Left lobe of liver (tissue), 2 donors: ENCODE results near the gene SLC9A1. TPM values are rescaled to one million over a fixed set of nuclear protein-coding genes. Genes with fewer than 3 reads are reported as not detected.
"Not testable (repeated sequence)": the region's sequence is repeated elsewhere in the genome, so short reads cannot be mapped to it uniquely, and the experiment has no call there.

Source experiments
- ATAC-seq: fragments of 200-7000 bp; cut with Tn5 transposase; one replicate; pipeline ENCODE4 v1.9.1; 2020; ENCODE audit warnings: mild to moderate bottlenecking, moderate library complexity
- DNase-seq: peaks from one replicate; pipeline ENCODE4 v3.0.0-alpha.2; 2020; ENCODE audit warnings: low spot score
- total RNA-seq: library from RNA; stranded (reverse); gene quantifications from one replicate; pipeline ENCODE4 v1.2.1, GENCODE V29; 2021
- donor health status: DM: no; HTN: no; CAD: no; lungs with moderate emphysema.
- donor health status: DM: no; HTN: yes; CAD: no.

SLC9A1 gene
- total RNA-seq: 2.7 TPM

DNA sequence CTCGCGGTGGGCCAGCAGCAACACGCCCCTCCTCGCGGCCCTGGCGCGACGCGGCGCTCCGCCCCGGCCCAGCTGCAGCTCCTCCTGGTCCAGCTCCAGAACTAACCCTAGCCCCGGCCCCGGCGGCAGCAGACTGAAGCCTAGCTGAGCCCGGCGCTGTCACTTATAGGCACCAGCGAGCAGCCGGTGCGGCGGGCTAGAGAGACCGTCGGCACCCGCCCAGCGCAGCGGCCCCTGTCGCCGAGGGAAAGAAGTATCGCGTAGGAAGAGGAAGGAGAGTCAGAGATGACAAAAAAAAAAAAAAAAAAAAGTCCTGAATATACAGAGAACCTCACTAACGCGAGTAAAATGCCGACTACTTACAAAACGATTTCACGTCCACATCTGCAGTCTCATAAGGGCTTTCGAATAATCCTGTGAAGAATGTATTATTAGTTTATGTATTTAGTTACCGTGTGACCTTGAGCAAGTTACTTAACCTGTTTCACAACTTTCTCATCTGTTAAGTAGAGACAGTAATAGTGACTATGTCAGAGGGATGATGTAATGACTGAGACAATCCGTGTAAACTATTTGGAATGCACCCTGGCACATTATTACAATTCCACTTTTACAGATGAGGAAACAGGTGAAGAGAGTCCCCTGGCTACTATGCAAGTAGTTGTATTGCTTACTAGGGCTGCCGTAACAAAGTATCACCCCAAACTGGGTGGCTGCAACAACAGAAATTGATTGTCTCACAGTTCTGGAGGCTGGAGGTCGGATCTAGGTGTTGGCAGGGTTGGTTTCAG, at the start of gene SLC9A1:
Gene SLC9A1, minus strand, starts transcription at position 135 of the 791 bp plus-strand sequence. CDS start 791 bp downstream, outside the sequence.
- ATAC-seq (peak; percentile 98), DNase-seq (peak; percentile 95)

DNA sequence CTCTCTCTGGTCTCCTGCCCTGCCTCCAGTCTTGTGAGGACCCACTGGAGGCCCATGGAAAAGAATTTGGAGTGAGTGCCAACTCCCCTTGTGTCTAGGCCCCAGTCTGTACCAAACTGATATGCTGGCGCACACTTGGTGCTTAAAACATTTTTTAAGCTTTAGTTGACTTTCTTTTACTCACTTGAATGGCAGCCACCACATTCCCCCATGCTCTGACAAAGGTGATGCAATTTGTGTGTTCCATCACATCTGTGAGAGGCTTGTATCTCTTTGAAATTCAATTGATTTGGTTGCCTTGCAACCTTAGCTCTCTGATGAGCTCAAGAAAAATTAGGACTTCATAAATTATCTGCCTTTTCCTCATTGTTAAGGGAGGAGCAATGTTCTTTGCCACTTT, 49.0 kb upstream of the SLC9A1 start:
- DNase-seq (no peak), ATAC-seq (no peak)

DNA sequence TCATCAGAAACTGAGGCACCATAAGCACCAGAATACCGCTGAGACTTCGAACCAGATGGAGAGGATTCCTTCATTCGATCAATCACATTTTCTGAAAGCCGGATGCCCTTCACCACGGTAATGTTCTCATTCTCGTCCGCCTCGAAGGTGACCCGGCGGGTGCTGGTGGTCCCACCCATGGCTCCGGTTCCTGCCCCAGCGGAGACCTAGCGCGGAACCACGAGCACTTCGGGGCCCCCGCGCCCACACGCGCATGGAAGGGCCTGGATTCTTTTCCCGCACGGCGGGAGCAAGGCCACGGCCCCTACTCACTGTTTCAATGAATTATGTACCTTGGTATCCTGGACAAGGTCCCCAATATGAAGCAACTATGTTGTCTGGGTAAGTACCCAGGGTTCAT, 46.4 kb upstream of the SLC9A1 start:
- ATAC-seq: no peak
- DNase-seq: no peak

DNA sequence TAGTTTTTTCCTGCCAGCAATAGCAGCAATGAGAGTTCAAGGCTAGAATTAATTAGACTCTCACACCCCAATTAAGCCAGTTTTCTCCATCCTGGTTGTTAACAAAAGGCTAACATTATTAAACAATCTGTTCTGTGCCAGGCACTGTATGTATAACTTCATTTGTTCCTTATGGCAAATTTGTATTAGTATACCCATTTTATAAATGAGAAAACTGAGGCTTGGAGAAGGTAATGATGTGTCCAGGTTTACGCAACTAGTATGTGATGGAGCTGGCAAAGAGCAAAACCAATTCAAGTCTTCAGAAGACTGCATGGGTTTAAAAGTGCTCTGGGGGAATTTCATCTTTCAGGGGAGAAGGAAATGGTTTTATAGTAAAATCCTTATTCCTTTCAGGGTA, 38.3 kb upstream of the SLC9A1 start:
- DNase-seq (no peak), ATAC-seq (no peak)

DNA sequence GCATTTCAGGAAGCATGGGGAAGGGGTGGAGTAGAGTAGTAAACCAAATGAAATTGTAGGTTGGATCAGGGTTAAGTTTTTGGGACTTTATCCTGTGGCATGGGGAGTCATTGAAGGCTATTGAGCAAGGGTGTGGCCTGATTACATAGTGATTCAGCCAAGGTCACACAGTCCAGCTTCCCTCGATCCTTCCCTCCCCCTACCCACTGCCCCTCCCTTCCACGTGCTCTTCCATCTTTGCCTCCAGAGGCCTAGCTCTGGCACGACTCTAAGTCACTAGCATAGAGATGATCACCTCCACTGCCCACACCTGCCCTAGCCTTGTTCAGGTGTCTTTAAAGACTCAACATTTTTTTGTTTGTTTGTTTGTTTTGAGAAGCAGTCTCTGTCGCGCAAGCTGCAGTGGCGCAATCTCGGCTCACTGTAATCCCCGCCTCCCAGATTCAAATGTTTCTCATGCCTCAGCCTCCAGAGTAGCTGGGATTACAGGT, 37.2 kb upstream of the SLC9A1 start:
- DNase-seq: peak; percentile 61
- peak; percentile 95 for ATAC-seq

DNA sequence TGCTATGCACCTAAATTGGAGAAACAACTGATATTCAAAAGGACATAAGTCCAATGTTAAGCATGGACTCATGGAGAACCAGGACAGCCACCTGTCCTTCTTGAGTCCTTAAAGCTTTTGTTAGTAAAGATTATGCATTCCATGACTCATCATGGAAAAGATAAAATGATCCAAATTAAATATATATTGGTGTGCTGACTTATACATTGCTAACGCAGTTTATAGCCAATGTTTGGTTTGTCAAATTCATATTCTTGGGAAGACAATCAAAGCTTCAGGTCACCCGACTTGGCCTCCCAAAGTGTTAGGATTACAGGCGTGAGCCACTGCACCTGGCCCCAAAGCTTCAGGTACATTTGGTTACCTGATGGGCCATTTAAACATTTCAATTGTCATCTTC, 29.7 kb upstream of the SLC9A1 start:
- not testable (repeated sequence) for ATAC-seq, DNase-seq

DNA sequence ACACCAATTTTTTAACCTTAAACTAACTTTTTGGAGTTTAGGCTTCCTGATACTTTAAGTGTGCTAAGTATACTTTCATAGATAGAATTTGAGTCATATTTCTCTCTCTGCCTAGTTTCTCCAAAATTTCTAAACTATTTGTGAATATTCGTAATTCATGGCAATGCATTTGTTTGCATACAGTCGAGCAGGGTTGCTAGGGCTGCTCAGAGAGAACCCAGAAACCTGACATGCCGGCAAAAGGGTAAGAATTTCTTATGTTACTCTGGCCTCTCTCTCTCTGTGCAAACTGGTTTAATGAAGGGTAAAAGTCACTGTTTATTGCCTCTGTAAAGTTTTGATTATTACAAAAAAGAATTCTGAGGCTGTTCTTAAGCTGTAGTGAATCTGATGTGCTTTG, 25.1 kb upstream of the SLC9A1 start:
- no peak for ATAC-seq
- DNase-seq: no peak

DNA sequence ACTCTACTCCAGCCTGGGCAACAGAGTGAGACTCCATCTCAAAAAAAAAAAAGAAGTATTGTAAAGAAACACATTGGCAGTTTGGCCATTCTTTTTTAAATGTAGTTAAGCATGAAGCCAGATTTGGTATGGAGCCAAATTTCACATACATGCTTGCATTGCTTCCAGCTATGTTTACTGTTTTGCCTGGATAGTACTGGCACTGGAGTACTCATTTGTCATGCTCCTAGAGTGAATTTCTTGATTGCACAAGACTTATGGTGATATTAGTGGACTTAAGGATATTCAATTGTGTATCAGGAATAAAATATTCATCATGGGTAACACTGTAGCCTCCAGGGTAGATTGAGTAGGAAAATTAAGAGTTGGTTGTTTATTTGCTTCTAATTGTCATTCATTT, 24.5 kb upstream of the SLC9A1 start:
- ATAC-seq (no peak), DNase-seq (no peak)

DNA sequence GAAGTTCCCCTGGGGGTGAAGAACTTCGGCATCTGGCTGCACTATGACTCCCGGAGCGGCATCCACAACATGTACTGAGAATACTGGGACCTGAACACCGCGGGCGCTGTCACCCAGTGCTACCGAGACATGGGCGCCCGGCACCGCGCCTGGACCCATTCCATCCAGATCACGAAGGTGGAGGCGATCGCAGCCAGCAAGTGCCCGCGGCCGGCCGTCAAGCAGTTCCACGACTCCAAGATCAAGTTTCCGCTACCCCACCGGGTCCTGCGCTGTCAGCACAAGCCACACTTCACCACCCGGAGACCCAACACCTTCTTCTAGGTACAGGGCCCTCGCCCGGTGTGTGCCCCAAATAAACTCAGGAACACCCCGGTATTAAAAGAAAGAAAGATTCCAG, 22.0 kb upstream of the SLC9A1 start:
- DNase-seq: no peak
- ATAC-seq: no peak

DNA sequence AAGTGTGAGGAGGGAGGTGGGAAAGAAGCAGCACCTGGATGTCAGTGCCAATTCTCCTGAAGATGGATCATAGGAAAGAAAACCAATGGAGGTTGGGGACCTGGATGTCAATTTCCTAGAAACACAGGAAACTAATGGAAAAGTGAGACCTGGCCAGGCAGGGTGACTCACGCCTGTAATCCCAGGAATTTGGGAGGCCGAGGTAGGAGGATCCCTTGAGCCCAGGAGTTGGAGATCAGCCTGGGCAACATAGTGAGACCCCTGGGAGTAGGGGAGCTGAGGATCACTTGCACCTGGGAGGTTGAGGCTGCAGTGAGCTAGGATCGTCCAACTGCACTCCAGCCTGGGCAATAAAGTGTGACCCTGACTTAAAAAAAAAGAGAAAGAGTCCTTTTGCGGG, 21.4 kb upstream of the SLC9A1 start:
- no peak for ATAC-seq
- DNase-seq: no peak

DNA sequence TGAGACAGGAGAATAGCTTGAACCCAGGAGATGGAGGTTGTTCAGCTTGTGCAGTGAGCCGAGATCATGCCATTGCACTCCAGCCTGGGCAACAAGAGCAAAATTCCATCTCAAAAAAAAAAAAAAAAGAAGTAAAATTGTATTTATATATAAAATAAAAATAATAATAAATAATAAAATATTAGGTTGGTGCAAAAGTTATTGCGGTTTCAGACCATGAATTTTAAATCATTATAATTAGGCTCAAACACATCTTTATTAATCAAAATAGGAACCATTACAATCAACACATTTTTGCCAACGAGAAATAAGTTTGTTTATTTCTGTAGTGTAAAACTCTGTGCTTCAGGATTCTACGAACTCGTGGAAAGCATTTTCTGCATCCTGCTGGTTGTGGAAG, 18.1 kb upstream of the SLC9A1 start:
- not testable (repeated sequence) for DNase-seq, ATAC-seq

DNA sequence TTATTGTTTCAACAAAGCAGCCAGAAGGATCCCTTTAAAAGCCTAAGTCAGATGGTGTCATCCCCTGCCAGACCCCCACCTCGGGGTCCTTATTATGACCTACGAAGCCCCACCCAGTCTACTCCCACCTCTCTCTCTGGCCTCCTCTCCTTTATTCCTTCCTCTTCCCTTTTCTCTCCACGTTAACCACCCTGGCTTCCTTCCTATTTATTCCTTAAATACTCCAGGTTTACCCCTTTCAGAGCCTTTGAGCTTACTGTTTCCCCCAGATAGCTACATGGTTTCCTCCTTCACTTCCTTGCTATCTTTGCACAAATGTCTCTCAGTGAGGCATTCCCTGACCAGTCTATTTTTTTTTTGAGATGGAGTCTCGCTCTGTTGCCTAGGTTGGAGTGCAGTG, 12.0 kb upstream of the SLC9A1 start:
- ATAC-seq (no peak), DNase-seq (no peak)

DNA sequence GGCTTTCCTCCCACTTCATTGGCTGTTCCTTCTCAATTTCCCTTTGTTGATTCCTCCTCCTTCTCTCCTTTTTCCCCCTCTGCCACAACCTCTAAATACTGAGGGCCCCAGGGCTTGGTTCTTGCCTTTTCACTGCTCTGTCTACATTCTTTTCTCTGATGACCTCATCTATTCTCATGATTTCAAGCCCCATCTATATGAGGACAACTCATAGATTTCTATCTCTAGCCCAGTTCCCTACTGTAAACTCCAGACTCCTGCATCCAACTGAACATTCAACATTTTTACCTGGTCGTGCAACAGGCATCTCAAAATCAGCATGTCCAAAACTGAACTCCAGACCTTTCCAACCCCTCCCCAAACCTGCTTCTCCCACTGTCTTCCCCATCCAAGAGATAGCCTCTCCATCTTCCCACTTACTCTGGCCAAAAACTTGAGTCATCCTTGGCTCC, 11.5 kb upstream of the SLC9A1 start:
- ATAC-seq: no peak
- no peak for DNase-seq

DNA sequence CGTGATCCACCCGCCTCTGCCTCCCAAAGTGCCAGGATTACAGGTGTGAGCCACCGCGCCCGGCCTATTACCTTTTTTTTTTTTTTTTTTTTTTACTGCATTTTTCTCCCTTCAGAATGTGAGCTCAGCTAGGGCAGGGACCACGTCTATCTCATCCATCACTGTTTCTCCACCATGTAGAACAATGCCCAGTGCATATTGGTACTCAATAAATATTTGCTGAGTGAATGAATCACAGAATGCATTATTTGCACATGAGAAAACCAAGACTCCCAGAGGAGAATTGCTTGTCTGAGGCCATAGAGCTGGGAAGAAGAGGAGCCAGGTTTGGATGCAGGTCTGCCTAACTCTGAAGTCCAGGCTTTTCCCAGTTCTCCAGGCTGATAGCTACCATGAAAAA, 8.2 kb upstream of the SLC9A1 start:
- DNase-seq (no peak), ATAC-seq (no peak)

DNA sequence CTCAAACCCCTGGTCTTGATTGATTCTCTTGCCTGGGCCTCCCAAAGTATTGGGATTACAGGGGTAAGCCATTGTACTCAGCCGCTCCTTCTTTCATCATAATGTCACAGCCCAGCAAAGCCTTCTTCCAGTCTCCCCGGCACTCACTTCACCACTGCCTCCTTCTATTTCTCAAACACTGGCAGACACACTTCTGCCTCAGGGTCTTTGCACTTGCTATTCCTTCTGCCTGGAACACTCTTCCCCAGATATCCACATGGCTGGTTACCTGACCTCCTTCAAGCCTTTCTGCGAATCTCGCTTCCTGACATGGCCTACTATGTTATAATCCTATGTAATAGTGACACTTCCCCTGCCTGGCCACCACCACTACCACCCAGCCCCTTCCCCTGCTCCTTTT, 7.2 kb upstream of the SLC9A1 start:
- ATAC-seq (no peak), DNase-seq (no peak)

DNA sequence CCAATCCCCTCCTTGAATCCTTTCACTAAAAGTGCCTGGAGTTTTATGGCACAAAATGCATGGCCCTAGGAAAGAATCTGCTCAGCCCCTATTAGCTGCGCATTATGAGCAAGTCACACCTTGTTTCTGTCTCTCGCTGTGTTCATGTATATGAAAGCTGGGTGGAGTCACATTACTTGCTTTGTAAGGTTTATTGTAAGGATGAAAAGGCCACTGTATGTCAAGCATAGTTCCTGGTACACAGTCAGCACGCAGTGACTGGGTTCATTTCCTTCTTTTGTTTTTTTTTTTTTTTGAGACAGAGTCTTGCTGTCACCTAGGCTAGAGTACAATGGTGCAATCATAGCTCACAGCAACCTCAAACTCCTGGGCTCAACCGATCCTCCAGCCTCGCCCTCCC, 6.7 kb upstream of the SLC9A1 start:
- DNase-seq: no peak
- peak; percentile 23 for ATAC-seq

DNA sequence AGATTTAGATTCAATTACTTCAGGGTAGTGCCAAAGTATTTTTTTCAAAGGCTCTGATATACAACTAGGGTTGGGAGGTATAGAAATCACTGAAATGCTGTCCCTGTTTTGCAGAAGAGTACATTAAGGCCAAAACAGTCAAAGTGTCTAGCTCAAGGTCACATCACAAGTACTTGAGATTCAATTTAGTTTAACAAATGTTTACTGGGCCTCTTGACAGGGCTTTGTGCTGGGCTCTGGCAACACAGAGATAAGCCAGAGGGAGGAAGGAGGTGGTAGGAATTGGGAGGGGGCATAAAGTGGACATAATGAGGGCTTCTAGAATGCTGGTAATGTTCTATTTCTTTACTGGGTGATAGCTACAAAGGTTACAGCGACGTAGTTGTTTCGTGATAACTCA, 2.3 kb upstream of the SLC9A1 start:
- DNase-seq: no peak
- ATAC-seq: no peak

DNA sequence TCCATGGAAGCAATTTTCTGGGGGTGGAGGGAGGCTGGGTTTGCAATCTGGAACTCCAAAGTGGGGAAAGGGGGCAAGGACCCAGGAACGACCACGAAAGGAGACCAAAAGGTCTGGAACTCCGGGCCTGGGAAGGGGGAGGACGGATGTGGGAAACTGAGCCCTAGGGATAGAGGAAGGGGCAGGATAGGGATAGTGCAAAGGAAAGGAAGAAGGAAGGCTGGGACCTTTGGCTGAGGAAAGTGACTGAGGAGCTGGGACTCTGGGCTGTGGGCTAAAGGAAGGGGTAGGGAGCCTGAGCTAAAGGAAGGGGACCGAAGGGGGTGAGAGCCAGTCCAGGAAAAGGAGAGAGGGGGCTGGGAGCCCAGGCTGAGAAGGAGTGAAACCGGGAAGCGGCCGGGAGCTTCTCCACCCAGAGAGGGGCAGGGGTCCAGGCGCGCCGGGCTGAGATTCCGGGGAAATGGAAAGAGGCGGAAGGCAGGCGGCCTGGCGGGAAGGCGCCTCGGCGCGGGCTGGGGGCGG, 395 bp downstream of the SLC9A1 start:
- DNase-seq (no peak), ATAC-seq (no peak)

DNA sequence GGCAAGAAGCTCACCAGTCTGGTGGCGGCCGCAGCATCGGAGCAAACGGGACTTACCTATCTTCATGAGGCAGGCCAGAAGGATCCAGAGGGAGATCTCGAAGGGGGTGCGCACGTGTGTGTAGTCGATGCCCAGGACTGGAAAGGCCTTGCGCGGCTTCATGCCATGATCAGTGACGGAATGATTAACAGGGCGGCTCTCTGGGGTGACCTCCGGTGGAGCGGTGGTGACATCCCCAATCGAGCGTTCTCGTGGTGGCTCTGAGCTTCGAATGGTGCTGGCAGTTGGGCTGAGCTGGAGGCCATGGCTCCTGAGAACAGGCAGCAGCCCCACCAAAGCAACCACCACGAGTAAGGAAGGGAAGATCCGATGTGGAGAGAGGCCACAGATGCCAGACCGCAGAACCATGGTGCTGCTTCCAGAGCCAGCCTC, 982 bp downstream of the SLC9A1 start:
- no peak for ATAC-seq
- DNase-seq: no peak

DNA sequence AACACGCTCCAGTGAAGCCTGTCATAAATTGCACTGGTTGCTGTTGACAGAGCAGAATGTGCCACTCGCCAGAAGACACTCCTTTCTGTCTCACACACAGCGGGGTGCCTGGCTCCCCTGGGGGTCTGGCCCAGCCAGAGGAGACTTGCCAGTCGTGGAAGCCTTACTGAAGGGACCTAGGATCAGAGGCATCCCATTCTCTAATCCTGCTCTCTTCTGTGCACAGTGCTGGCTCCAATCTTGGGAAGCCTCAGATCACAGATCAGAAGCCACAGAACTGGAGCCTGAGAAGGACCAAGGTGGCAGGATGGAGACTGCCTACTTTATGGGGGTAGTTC, 1.4 kb downstream of the SLC9A1 start:
- no peak for ATAC-seq
- no peak for DNase-seq

DNA sequence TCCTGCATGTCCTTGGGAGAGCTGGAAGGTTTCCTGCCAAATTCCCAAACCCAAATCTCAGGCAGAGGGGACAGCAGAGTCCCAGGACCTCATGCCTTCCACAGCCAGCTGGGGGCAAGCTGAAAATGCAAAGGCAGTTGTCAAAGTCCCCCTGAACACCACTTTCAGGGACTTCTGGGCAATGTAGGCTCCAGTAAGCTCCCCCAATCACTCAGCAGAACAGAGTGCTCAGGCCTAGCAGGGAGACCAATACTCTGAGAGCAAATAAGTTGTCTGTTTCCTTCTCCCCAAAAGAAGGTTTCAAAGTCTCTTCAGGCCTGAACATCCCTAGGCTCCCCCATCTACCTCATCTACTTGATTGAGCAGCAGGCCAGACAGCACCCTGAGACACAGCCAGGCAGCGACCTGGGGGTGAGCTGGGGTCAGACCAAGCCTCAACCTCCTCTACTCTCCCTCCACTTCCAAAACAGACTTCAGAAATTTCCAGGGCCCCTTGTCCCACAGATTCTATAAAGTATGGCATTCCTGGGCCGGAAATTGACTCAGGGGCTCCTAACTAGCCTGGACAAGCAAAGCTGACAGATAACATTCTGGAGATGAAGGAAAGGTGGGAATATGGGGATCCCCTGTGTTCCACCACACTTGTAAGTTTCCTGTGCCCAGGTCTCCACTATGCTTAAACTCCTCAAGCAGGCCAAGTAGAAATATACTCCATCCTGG, 1.9 kb downstream of the SLC9A1 start:
- DNase-seq: no peak
- no peak for ATAC-seq
